DMS153 treated with DMSO at 0.1 percent for 48 hours (cell line): ENCODE data around the gene SPDYE2.
"Not testable (repeated sequence)": the region's sequence is repeated elsewhere in the genome, so short reads cannot be mapped to it uniquely, and the experiment has no call there.

ENCODE experiments used
- DNase-seq: peaks from one replicate; lab custom pipeline; 2025; ENCODE audit not compliant: unreplicated experiment; lab: John Stamatoyannopoulos, UW

Gene SPDYE2

GRCh38 chr7:102599699-102600098 lies 48.7 kb downstream of the SPDYE2 start:
- DNase-seq, result not testable (repeated sequence)

- DNase-seq, result not testable (repeated sequence)
Observed at GRCh38 chr7:102602317-102602716, 51.3 kb downstream of the SPDYE2 start.

DNA sequence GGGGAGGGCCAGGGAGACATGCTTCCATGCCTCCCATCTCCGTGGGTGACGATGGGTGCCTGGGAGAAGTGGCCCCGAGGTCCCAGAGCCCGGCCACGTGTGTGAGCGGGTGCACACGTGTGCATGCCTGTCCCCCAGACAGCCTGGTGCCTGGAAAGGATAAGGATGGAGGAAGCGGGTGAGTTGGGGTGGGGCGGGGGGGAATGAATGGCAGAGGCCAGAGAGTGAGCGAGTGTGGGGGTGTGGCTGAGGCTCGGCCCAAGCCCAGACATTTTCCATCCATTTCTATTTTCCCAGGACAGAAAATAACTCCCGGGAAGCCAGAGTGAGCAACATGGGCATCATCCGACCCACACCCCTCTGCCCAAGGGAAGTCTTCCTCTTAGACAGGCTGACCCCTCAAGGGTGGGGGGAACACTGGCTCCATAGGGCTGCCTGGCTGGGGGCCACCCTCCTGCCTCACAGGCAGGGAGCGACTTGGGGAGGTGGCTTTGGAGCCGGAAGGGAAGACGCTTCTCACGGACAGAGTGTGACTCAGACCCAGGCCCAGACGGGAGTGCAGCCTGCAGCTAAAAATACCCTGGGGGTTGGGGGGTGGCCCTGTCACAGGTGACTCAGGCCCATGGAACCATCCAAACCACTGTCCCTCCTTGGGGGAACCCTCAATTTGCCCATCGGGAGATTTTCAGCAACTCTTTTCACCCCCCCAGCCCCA lies 53.6 kb downstream of the SPDYE2 start:
- not testable (repeated sequence) for DNase-seq

DNA sequence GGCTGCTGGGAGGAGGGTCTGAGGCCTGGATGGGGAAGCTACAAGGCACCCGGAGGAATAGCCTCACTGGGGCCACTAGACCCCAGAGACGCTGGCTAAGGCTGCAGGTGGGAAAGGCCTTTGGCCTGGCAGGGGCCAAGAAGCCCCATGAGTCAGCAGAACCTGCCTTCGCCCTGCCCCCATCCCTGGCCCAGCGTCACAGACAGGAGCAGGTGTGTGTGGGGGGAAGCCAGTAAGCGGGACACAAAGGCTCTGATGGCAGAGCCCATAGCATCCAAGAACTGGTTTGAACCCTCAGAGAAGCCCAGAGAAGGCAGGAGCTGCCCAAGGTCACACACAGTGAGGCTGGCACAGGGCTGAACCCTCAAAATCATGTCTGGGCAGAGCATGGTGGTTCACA lies 55.8 kb downstream of the SPDYE2 start:
- not testable (repeated sequence) for DNase-seq

DNA sequence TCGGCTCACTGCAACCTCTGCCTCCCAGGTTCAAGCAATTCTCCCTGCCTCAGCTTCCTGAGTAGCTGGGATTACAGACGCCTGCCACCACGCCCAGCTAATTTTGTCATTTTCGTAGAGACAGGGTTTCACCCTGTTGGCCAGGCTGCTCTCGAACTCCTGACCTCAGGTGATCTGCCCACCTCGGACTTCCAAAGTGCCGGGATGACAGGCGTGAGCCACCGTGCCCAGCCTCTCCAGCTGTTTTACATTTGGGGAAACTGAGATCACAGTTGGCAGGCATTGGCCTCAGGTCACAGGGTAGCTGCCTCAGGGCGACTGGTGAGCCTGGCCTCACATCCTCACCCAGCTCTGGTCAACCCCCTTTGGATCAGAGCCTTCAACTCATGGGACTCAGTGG lies 58.7 kb downstream of the SPDYE2 start:
- DNase-seq, result not testable (repeated sequence)

DNA sequence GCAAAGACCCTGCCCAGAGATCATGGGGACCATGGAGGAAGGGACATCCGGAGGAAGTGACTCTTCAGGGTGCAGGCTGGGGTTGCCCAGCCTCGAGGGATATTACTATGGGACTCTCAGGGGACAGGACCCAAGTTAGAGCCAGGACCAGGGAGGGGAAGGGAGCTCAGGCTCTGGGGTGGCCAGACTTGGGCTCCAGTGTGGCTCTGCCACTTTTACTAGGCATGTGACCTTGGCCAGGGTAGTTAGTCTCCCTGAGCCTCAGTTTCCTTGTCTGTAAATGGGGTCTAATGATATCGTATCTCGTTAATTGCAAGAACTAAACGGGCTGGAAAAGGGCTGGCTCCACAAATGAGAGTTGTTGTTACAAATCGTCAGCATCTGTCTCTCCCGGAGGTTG lies 59.4 kb downstream of the SPDYE2 start:
- not testable (repeated sequence) for DNase-seq

- not testable (repeated sequence) for DNase-seq
Observed at GRCh38 chr7:102611013-102611674, 60.1 kb downstream of the SPDYE2 start.

DNA sequence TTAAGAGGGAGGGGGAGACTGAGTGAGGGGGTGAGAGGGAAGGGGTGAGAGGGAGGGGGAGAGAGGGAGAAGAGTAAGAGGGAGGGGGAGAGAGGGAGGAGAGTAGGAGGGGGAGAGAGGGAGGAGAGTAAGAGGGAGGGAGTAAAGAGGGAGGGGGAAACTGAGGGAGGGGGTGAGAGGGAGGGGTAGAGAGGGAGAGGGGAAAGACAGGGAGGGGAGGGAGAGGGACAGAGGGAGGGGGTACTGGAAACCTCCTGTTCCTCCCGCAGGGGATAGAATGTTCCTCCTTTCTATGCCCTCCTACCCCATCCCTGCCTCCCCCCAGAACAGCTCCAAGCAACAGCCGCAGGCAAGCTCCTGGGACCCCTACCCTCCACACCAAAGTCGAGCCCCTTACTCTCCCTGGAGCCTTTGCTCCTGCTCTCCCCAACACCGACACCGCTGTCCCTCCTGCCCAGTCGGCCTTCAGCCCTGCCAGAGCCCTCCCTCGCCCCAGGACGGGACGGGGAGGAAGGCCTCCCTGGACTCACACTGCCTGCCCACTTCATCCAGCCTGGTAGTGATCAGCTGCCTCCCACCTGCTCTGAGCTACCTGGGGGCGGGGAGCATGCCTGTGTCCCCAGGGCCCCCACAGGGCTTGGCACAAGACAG lies 60.8 kb downstream of the SPDYE2 start:
- not testable (repeated sequence) for DNase-seq
